DOHH2 (cell line): ENCODE data around the gene FANCC.

Source experiments
- EZH2phosphoT487 ChIP-seq: fragments of 200-600 bp; sonication (generic); IDR thresholded peaks from 2 replicates; pipeline ENCODE4 v1.6.1; 2017; ENCODE audit warnings: borderline replicate concordance, mild to moderate bottlenecking, antibody characterized with exemption, low read length, moderate library complexity, mixed read lengths
- TF ChIP-seq, protein P1 (sequence below): fragments of 200-600 bp; sonication (generic); IDR thresholded peaks from one replicate; pipeline ENCODE4 v1.5.1; 2014; ENCODE audit warnings: antibody characterized with exemption, mild to moderate bottlenecking, low read depth, low read length; ENCODE audit not compliant: poor library complexity, severe bottlenecking

DNA sequence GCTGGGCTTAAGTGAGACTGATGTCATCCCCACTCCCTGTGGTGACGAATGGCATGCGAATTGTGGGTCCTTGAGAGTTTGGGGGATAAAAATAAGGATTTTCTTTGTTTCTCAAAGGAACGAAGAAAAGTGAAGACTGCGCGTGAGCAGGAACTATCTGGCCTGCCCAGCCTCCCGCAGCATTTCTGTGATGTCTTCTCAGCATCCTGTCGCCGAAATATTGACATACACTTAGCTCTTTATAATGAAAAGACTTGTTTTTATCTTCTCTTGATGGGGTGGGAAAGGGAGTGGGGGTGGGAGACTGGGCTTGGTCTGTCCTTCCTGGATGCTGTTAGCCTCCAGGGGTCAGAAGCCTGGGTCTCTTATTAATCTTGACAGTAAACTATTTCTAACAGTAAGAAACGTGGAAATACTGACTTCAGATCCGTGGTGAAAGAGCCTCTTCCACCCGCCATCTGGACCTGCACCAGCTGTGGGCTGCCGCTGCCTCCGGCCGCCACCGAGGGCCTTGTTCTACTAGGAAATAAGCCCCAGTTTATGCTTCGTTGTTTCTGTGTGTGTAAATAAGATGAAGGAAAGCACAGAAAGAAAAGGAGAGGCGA lies 239.6 kb downstream of the FANCC start:
- TF ChIP-seq, protein P1, sequence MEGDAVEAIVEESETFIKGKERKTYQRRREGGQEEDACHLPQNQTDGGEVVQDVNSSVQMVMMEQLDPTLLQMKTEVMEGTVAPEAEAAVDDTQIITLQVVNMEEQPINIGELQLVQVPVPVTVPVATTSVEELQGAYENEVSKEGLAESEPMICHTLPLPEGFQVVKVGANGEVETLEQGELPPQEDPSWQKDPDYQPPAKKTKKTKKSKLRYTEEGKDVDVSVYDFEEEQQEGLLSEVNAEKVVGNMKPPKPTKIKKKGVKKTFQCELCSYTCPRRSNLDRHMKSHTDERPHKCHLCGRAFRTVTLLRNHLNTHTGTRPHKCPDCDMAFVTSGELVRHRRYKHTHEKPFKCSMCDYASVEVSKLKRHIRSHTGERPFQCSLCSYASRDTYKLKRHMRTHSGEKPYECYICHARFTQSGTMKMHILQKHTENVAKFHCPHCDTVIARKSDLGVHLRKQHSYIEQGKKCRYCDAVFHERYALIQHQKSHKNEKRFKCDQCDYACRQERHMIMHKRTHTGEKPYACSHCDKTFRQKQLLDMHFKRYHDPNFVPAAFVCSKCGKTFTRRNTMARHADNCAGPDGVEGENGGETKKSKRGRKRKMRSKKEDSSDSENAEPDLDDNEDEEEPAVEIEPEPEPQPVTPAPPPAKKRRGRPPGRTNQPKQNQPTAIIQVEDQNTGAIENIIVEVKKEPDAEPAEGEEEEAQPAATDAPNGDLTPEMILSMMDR: no peak
- no peak for TF ChIP-seq EZH2phosphoT487
